NCI-H1417 treated with DMSO at 0.1 percent for 48 hours (cell line): Measurements from ENCODE around the gene MYH1.
"Not testable (repeated sequence)": the region's sequence is repeated elsewhere in the genome, so short reads cannot be mapped to it uniquely, and the experiment has no call there.

Experiments
- DNase-seq: peaks from one replicate; lab custom pipeline; 2025; lab: John Stamatoyannopoulos, UW

Gene MYH1

GRCh38 chr17:10518271-10519037 lies at the start of gene MYH1:
MYH1 (minus strand) TSS chr17:10518542; CDS start chr17:10516642, 1,900 bp downstream.
- no peak for DNase-seq

- no peak for DNase-seq
Observed at GRCh38 chr17:10563991-10564660, 45.8 kb upstream of the MYH1 start.

GRCh38 chr17:10558049-10558448 lies 39.7 kb upstream of the MYH1 start:
- DNase-seq = no peak

- no peak for DNase-seq
Observed at GRCh38 chr17:10557422-10557821, 39.1 kb upstream of the MYH1 start.

GRCh38 chr17:10556301-10557005 lies 38.1 kb upstream of the MYH1 start:
- no peak for DNase-seq

GRCh38 chr17:10550014-10550413 lies 31.7 kb upstream of the MYH1 start:
- no peak for DNase-seq

GRCh38 chr17:10549096-10549842 lies 30.9 kb upstream of the MYH1 start, which contains the start of gene MYH2:
MYH2 (minus strand) TSS chr17:10549658; CDS start chr17:10547920, 1,738 bp downstream.
- no peak for DNase-seq

- DNase-seq = no peak
Observed at GRCh38 chr17:10547351-10547750, 29.0 kb upstream of the MYH1 start.

- DNase-seq = not testable (repeated sequence)
Observed at GRCh38 chr17:10543486-10543885, 25.1 kb upstream of the MYH1 start.

GRCh38 chr17:10541179-10541578 lies 22.8 kb upstream of the MYH1 start:
- not testable (repeated sequence) for DNase-seq

- no peak for DNase-seq
Observed at GRCh38 chr17:10532026-10532425, 13.7 kb upstream of the MYH1 start.

GRCh38 chr17:10527419-10527818 lies 9.1 kb upstream of the MYH1 start:
- no peak for DNase-seq

- DNase-seq = no peak
Observed at GRCh38 chr17:10526517-10526916, 8.2 kb upstream of the MYH1 start.

GRCh38 chr17:10523064-10523463 lies 4.7 kb upstream of the MYH1 start:
- no peak for DNase-seq

GRCh38 chr17:10521949-10522348 lies 3.6 kb upstream of the MYH1 start:
- DNase-seq = no peak

GRCh38 chr17:10516638-10517037 lies 1.7 kb downstream of the MYH1 start:
- DNase-seq = no peak

GRCh38 chr17:10516065-10516464 lies 2.3 kb downstream of the MYH1 start:
- no peak for DNase-seq

GRCh38 chr17:10513299-10514067 lies 4.9 kb downstream of the MYH1 start:
- DNase-seq = no peak

- DNase-seq = no peak
Observed at GRCh38 chr17:10512856-10513255, 5.5 kb downstream of the MYH1 start.

- DNase-seq = no peak
Observed at GRCh38 chr17:10499950-10500349, 18.4 kb downstream of the MYH1 start.

- DNase-seq = no peak
Observed at GRCh38 chr17:10492004-10492403, 26.3 kb downstream of the MYH1 start.
